Measurements from ENCODE around the gene PRKCA.
"Not testable (repeated sequence)": the region's sequence is repeated elsewhere in the genome, so short reads cannot be mapped to it uniquely, and the experiment has no call there.

Gene PRKCA

GRCh38 chr17:66319226-66319625, 16.8 kb downstream of the PRKCA start:
- H3K27me3 ChIP-seq (ENCODE audit: insufficient read depth, poor library complexity, severe bottlenecking), result no peaks in the 10 kb centered on the region
- no peak overlapping the region for H3K27ac ChIP-seq (replicated peaks)
- DNase-seq (ENCODE audit: low read depth in 1 of 2, low spot score in 1 of 2), result no peak
- no peak overlapping the region for H3K4me3 ChIP-seq (replicated peaks; ENCODE audit: insufficient read depth, low read length)
- no peak for TF ChIP-seq GABPA (IDR thresholded peaks at IDR 0.05; ENCODE audit: low read depth)
- no peak for TF ChIP-seq REST (IDR thresholded peaks at IDR 0.05; ENCODE audit: insufficient replicate concordance, low read depth)
- no peak for TF ChIP-seq SPI1 (IDR thresholded peaks at IDR 0.05; ENCODE audit: borderline replicate concordance, low read depth)
- TF ChIP-seq POLR2AphosphoS5 (IDR thresholded peaks at IDR 0.05; ENCODE audit: low read depth), result no peak
- no peak for TF ChIP-seq CTCF (IDR thresholded peaks at IDR 0.05; ENCODE audit: insufficient read depth, low read length)

DNA sequence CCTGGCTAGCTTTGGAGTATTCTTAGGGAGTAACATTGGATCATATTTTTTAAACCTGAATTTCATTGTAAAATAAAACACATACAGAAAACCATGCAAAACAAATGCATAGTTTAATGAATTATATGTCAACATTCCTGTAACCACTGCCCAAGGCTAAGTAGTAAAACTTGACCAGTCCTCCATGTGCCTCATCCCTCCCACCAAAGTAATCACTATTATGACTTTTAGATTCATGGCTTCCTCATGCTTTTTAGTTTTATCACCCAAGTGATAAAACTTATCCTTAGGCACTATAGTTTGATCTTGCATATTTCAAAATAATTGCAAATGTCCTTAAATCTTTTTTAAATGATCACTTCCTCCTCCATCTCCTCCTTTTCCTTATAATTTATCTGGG, 20.4 kb downstream of the PRKCA start:
- no peak for TF ChIP-seq REST (IDR thresholded peaks at IDR 0.05; ENCODE audit: insufficient replicate concordance, low read depth)
- no peak for TF ChIP-seq CTCF (IDR thresholded peaks at IDR 0.05; ENCODE audit: insufficient read depth, low read length)
- TF ChIP-seq POLR2AphosphoS5 (IDR thresholded peaks at IDR 0.05; ENCODE audit: low read depth), result no peak
- no peak for TF ChIP-seq GABPA (IDR thresholded peaks at IDR 0.05; ENCODE audit: low read depth)
- no peak for TF ChIP-seq SPI1 (IDR thresholded peaks at IDR 0.05; ENCODE audit: borderline replicate concordance, low read depth)
- Histone ChIP-seq H3K4me3 (replicated peaks; ENCODE audit: insufficient read depth, low read length) (no peak overlapping the region), H3K27ac (replicated peaks) (no peak overlapping the region), H3K27me3 (ENCODE audit: insufficient read depth, poor library complexity, severe bottlenecking) (no peaks in the 10 kb centered on the region)
- DNase-seq (ENCODE audit: low read depth in 1 of 2, low spot score in 1 of 2), result no peak

DNA sequence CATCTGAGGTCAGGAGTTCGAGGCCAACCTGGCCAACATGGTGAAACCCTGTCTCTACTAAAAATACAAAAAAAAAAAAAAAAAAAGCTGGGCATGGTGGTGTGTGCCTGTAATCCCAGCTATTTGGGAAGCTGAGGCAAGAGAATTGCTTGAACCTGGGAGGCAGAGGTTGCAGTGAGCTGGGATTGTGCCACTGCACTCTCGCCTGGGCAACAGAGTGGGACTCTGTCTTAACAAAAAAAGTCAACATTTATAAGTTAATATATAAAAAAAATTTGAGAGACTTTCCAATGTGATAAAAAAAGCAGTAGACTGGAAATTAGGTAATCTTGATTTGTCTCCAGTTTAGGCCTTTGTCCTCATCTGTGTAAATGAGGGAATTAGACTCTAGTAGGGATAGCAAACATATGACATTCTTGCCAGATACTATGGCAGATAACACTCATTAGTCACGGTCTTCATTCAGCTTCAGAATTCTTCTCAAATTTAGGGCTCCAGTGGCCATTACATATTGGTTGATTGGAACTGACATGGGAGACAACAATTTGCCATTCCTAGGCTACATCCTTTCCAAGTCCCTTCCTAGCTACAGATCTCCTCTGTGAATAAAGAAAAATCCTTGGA, 22.1 kb downstream of the PRKCA start:
- H3K4me3 ChIP-seq (replicated peaks; ENCODE audit: insufficient read depth, low read length); H3K27me3 ChIP-seq (ENCODE audit: insufficient read depth, poor library complexity, severe bottlenecking); DNase-seq (ENCODE audit: low read depth in 1 of 2, low spot score in 1 of 2); H3K27ac ChIP-seq (replicated peaks): not testable (repeated sequence)

GRCh38 chr17:66326476-66327047, 24.1 kb downstream of the PRKCA start:
- TF ChIP-seq CTCF (IDR thresholded peaks at IDR 0.05; ENCODE audit: insufficient read depth, low read length) (no peak), GABPA (IDR thresholded peaks at IDR 0.05; ENCODE audit: low read depth) (no peak), REST (IDR thresholded peaks at IDR 0.05; ENCODE audit: insufficient replicate concordance, low read depth) (no peak), SPI1 (IDR thresholded peaks at IDR 0.05; ENCODE audit: borderline replicate concordance, low read depth) (no peak), POLR2AphosphoS5 (IDR thresholded peaks at IDR 0.05; ENCODE audit: low read depth) (no peak)
- Histone ChIP-seq H3K27me3 (ENCODE audit: insufficient read depth, poor library complexity, severe bottlenecking) (no peaks in the 10 kb centered on the region), H3K4me3 (replicated peaks; ENCODE audit: insufficient read depth, low read length) (no peak overlapping the region)

More at GRCh38 chr17:66326476-66327047, 24.1 kb downstream of the PRKCA start:
- H3K27ac ChIP-seq (replicated peaks), result no peak overlapping the region
- no peak for DNase-seq (ENCODE audit: low read depth in 1 of 2, low spot score in 1 of 2)

All from HL-60 (cell line).